Gastrocnemius medialis (tissue), 4 donors: Measurements from ENCODE around the gene MSS51. TPM values are rescaled to one million over a fixed set of nuclear protein-coding genes. Genes with fewer than 3 reads are reported as not detected.

ENCODE experiments used
- ATAC-seq, 2 donors: fragments of 150-250 bp; one replicate each; pipeline ENCODE4 v1.9.1; 2016
- DNase-seq, 2 donors: peaks; one replicate each; pipeline ENCODE4 v3.0.0-alpha.2; 2019
- H3K27ac ChIP-seq, 4 donors: fragments of 200-600 bp; sonication (generic); 1 replicate in 1 of 4; 2 replicates in 3 of 4; pipeline ENCODE4 v1.5.1; 2016 to 2018; ENCODE audit warnings: mild to moderate bottlenecking in 2 of 4, moderate library complexity in 1 of 4
- H3K27me3 ChIP-seq, 3 donors: fragments of 200-600 bp; sonication (generic) in 2 of 3; 1 replicate in 1 of 3; 2 replicates in 2 of 3; pipeline versions ENCODE4 v1.5.1 to v1.6.0; 2016 to 2019; ENCODE audit warnings: mild to moderate bottlenecking in 1 of 3, moderate library complexity in 1 of 3
- H3K36me3 ChIP-seq, 2 donors: fragments of 200-600 bp; sonication (generic) in 1 of 2; one replicate each; pipeline ENCODE4 v1.5.1; 2017 to 2018
- H3K4me1 ChIP-seq, 2 donors: fragments of 200-600 bp; sonication (generic) in 1 of 2; one replicate each; pipeline ENCODE4 v1.5.1; 2016 to 2017; ENCODE audit warnings: mild to moderate bottlenecking in 2 of 2
- H3K4me3 ChIP-seq, 4 donors: fragments of 200-600 bp; sonication (generic) in 3 of 4; 1 replicate in 1 of 4; 2 replicates in 3 of 4; pipeline ENCODE4 v1.5.1; 2016 to 2019; ENCODE audit warnings: mild to moderate bottlenecking in 2 of 4
- H3K9me3 ChIP-seq, 3 donors: fragments of 200-600 bp; sonication (generic) in 2 of 3; 1 replicate in 1 of 3; 2 replicates in 2 of 3; pipeline ENCODE4 v1.5.1; 2016 to 2019
- POLR2A ChIP-seq, 2 donors: fragments of 450-650 bp; IDR thresholded peaks; one replicate each; pipeline ENCODE4 v1.6.1; 2017; ENCODE audit warnings: antibody characterized with exemption in 2 of 2, mild to moderate bottlenecking in 2 of 2, moderate library complexity in 2 of 2
- in situ Hi-C, 4 donors: fragments of 200-750 bp; cut with MboI; loops; one replicate each; pipeline versions ENCODE4 v1.15.0 to v1.8.0; 2017; ENCODE audit warnings: low sequenced_read_pairs in 4 of 4
- intact Hi-C: fragments of 100-400 bp; cut with DNase I; formaldehyde crosslinking; loops from one replicate; pipeline ENCODE4 v1.15.1; 2023; ENCODE audit warnings: low total_unique reads
- total RNA-seq, 4 donors: library from RNA; depleted of rRNA; stranded (reverse); fragments of >200 nt; gene quantifications; one replicate each; pipeline versions ENCODE4 v1.1.0 to v1.2.3, GENCODE V29; 2016
- TF ChIP-seq, protein P1 (sequence below), 5 experiments: fragments of 450-650 bp in 3 of 5; fragments of 200-600 bp in 2 of 5; sonication (generic) in 2 of 5; IDR thresholded peaks in 4 of 5; conservative IDR thresholded peaks in 1 of 5; 1 replicate in 4 of 5; 2 replicates in 1 of 5; pipeline ENCODE4 v1.5.1; 2016 to 2019; ENCODE audit warnings: antibody characterized with exemption in 5 of 5, mild to moderate bottlenecking in 3 of 5, moderate library complexity in 3 of 5

The MSS51 gene
- total RNA-seq, 4 donors from 2014 or later, result 1.4 to 49.4 (median 30.4) TPM

DNA sequence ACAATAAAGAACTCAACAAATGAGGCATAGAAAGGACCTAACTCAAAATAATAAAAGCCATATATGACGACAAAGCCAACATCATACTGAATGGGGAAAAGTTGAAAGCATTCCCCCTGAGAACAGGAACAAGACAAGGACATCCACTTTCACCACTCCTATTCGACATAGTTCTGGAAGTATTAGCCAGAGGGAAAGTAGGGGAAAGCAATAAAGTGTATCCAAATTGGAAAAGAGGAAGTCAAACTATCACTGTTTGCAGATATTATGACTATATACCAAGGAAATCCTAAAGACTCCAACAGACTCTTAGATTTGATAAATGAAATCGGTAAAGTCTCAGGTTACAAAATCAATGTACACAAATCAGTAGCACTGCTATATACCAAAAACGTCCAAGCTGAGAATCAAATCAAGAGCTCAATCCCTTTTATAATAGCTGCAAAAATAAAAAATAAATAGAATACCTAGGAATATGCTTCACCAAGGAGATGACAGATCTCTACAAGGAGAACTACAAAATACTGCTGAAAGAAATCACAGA lies 24.3 kb downstream of the MSS51 start:
- ATAC-seq, result no peak
- intact Hi-C loops, result no loop called here
- H3K4me3 ChIP-seq, result no peak overlapping the region

DNA sequence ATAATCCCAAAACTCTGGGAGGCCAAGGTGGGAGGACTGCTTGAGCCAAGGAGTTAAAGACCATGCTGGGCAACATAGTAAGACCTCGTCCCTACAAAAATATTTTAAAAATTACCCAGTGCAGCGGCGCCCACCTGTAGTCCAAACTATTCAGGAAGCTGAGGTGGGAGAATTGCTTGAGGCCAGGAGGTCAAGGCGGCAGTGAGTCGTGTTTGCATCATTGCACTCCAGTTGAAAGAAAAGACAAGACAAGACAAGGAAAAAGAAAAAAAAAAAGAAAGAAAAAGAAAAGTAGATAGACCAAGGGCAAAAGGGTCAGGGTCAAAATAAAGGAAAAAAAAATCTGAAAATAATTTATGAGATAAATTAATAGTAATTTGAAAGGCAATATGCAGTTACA lies 25.3 kb downstream of the MSS51 start:
- DNase-seq, result no peak
- TF ChIP-seq, protein P1, sequence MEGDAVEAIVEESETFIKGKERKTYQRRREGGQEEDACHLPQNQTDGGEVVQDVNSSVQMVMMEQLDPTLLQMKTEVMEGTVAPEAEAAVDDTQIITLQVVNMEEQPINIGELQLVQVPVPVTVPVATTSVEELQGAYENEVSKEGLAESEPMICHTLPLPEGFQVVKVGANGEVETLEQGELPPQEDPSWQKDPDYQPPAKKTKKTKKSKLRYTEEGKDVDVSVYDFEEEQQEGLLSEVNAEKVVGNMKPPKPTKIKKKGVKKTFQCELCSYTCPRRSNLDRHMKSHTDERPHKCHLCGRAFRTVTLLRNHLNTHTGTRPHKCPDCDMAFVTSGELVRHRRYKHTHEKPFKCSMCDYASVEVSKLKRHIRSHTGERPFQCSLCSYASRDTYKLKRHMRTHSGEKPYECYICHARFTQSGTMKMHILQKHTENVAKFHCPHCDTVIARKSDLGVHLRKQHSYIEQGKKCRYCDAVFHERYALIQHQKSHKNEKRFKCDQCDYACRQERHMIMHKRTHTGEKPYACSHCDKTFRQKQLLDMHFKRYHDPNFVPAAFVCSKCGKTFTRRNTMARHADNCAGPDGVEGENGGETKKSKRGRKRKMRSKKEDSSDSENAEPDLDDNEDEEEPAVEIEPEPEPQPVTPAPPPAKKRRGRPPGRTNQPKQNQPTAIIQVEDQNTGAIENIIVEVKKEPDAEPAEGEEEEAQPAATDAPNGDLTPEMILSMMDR (IDR thresholded peaks at IDR 0.05 in 4 of 5, conservative IDR thresholded peaks at IDR 0.05 in 1 of 5), result no peak
- no peak for TF ChIP-seq POLR2A (IDR thresholded peaks at IDR 0.05)
- in situ Hi-C loops, result no loop called here
- Histone ChIP-seq H3K36me3 (peaks cover 0 to 10% of the 10 kb centered on the region in 2 donors), H3K4me3 (no peak overlapping the region), H3K9me3 (no peaks in the 10 kb centered on the region), H3K27ac (no peak overlapping the region), H3K27me3 (no peaks in the 10 kb centered on the region), H3K4me1 (peaks cover 81 to 92% of the 10 kb centered on the region in 2 donors)
- ATAC-seq, result no peak
- intact Hi-C loops, result no loop called here

More for the DNA sequence above, 24.3 kb downstream of the MSS51 start:
- TF ChIP-seq POLR2A (IDR thresholded peaks at IDR 0.05), result no peak
- TF ChIP-seq, protein P1 (IDR thresholded peaks at IDR 0.05 in 4 of 5, conservative IDR thresholded peaks at IDR 0.05 in 1 of 5), result no peak
- Histone ChIP-seq H3K27ac (no peak overlapping the region), H3K36me3 (peaks cover 0 to 10% of the 10 kb centered on the region in 2 donors), H3K9me3 (no peaks in the 10 kb centered on the region), H3K4me1 (peaks cover 80 to 82% of the 10 kb centered on the region in 2 donors), H3K27me3 (no peaks in the 10 kb centered on the region)
- DNase-seq, result no peak
- in situ Hi-C loops, result no loop called here

DNA sequence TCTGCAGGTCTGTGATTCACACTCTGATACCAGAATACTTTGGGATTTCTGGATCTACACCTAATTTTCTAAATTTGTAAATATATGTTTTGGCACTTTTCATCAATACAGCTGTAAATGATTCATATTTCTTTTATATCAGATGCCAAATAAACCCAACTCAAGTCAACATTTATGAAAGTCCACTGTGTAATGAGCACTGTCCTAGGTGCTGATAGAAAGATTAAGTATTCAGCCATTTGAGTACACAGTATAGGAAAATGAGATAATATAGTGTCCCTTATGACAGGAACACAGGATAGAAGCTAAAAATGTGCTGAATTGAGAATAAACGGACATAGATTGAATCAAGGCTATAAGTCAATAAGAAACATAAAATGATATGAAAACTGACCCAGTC lies 25.9 kb downstream of the MSS51 start:
- Histone ChIP-seq H3K27ac (no peak overlapping the region), H3K36me3 (peaks cover 0 to 10% of the 10 kb centered on the region in 2 donors), H3K9me3 (no peaks in the 10 kb centered on the region), H3K4me1 (peaks cover 76 to 88% of the 10 kb centered on the region in 2 donors), H3K4me3 (no peak overlapping the region), H3K27me3 (no peaks in the 10 kb centered on the region)
- intact Hi-C loops, result no loop called here
- in situ Hi-C loops, result no loop called here
- DNase-seq (no peak), ATAC-seq (no peak)
- TF ChIP-seq, protein P1 (IDR thresholded peaks at IDR 0.05 in 4 of 5, conservative IDR thresholded peaks at IDR 0.05 in 1 of 5), result no peak
- TF ChIP-seq POLR2A (IDR thresholded peaks at IDR 0.05), result no peak

DNA sequence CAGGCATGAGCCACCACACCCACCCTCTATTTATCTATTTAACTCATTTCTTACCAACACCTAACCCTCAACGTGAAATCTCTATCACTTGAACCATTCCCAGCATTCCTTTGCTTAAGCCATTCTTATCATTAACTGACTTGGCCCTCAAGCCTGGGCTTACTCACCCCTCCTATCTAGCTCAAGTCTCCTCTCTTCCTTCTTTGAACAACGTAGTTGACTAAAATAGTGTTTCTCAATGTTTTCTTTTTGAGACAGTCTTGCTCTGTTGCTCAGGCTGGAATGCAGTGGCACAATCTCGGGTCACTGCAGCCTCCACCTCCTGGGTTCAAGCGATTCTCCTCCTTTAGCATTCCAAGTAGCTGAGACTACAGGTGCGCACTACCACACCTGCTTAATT lies 26.5 kb downstream of the MSS51 start:
- DNase-seq (no peak), ATAC-seq (no peak)
- intact Hi-C loops, result no loop called here
- Histone ChIP-seq H3K36me3 (peaks cover 0 to 10% of the 10 kb centered on the region in 2 donors), H3K9me3 (no peaks in the 10 kb centered on the region), H3K4me3 (no peak overlapping the region), H3K27ac (no peak overlapping the region), H3K27me3 (no peaks in the 10 kb centered on the region), H3K4me1 (peaks cover 69 to 81% of the 10 kb centered on the region in 2 donors)
- TF ChIP-seq POLR2A (IDR thresholded peaks at IDR 0.05), result no peak
- TF ChIP-seq, protein P1 (IDR thresholded peaks at IDR 0.05 in 4 of 5, conservative IDR thresholded peaks at IDR 0.05 in 1 of 5), result no peak
- in situ Hi-C loops, result no loop called here

DNA sequence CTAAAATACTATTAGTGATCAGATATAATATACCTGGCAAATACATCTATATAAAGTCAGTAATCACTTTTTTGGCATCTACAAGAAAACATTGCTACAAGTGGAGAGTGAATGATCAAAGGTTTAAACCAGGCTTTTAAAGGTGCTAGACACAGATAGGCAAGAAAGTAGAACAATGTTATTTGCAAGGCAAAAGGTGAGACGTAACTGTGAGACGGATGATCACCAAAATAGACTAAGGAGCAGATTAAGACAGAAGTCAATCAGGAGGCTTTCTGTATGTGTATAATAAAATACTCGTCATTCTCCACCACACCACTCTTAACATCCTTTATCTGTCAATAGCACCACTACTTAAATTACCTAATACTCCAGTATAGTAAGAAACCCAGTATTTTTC lies 27.8 kb downstream of the MSS51 start:
- Histone ChIP-seq H3K27me3 (no peaks in the 10 kb centered on the region), H3K4me1 (peaks cover 59 to 81% of the 10 kb centered on the region in 2 donors), H3K4me3 (no peak overlapping the region), H3K9me3 (no peaks in the 10 kb centered on the region), H3K27ac (peak overlapping the region; percentile 43 to 70 (median 63)), H3K36me3 (peaks cover 0 to 10% of the 10 kb centered on the region in 2 donors)
- TF ChIP-seq POLR2A (IDR thresholded peaks at IDR 0.05), result no peak
- TF ChIP-seq, protein P1 (IDR thresholded peaks at IDR 0.05 in 4 of 5, conservative IDR thresholded peaks at IDR 0.05 in 1 of 5), result no peak
- DNase-seq (no peak), ATAC-seq (no peak)
- intact Hi-C loops, result no loop called here
- in situ Hi-C loops, result no loop called here
